Transverse colon (tissue), 4 donors: ENCODE results near the gene SESN1. TPM values are rescaled to one million over a fixed set of nuclear protein-coding genes. Genes with fewer than 3 reads are reported as not detected.

Source experiments
- DNase-seq: peaks from one replicate; pipeline ENCODE4 v3.0.0-alpha.2; 2019
- H3K27ac ChIP-seq, 4 donors: fragments of 200-600 bp; sonication (generic); 2 replicates each; pipeline ENCODE4 v1.5.1; 2016 to 2018; ENCODE audit warnings: inconsistent platforms in 4 of 4
- H3K27me3 ChIP-seq: fragments of 200-600 bp; sonication (generic); 2 replicates; pipeline ENCODE4 v1.5.1; 2017; ENCODE audit warnings: inconsistent platforms
- H3K36me3 ChIP-seq, 4 donors: fragments of 200-600 bp; sonication (generic); 2 replicates each; pipeline ENCODE4 v1.5.1; 2017 to 2019; ENCODE audit warnings: inconsistent platforms in 4 of 4
- H3K4me1 ChIP-seq, 4 donors: fragments of 200-600 bp; sonication (generic); 2 replicates each; pipeline ENCODE4 v1.5.1; 2017 to 2020; ENCODE audit warnings: inconsistent platforms in 4 of 4
- H3K4me3 ChIP-seq, 4 donors: fragments of 200-600 bp; sonication (generic); 1 replicate in 1 of 4; 2 replicates in 3 of 4; pipeline versions ENCODE4 v1.5.1 to v1.6.1; 2017 to 2019; ENCODE audit warnings: inconsistent platforms in 4 of 4
- H3K9me3 ChIP-seq, 2 donors: fragments of 200-600 bp; sonication (generic); 2 replicates each; pipeline ENCODE4 v1.5.1; 2017 to 2019; ENCODE audit warnings: inconsistent platforms in 2 of 2
- EP300 ChIP-seq: sonication (generic); formaldehyde crosslinking; IDR thresholded peaks from one replicate; pipeline ENCODE4 v1.6.1; 2017; ENCODE audit warnings: antibody characterized with exemption, low read depth
- POLR2A ChIP-seq: fragments of 450-650 bp; IDR thresholded peaks from one replicate; pipeline ENCODE4 v1.6.1; 2016; ENCODE audit warnings: antibody characterized with exemption, mild to moderate bottlenecking, moderate library complexity
- POLR2AphosphoS5 ChIP-seq, 3 donors: sonication (generic); formaldehyde crosslinking; IDR thresholded peaks; one replicate each; pipeline ENCODE4 v1.6.1; 2016; ENCODE audit warnings: antibody characterized with exemption in 3 of 3
- WGBS, 2 donors: methylation state at CpG; one replicate each; pipeline ENCODE4 v1.1.5; 2018; ENCODE audit warnings: low coverage in 1 of 2; 5-methylcytosine and 5-hydroxymethylcytosine counted together
- in situ Hi-C, 4 donors: fragments of 200-750 bp; cut with MboI; loops; one replicate each; pipeline versions ENCODE4 v1.15.0 to v1.15.1; 2017; ENCODE audit warnings: low sequenced_read_pairs in 3 of 4, low pct_ligation_motif_present in 1 of 4, low pct_unique_long_range_greater_than_20kb in 1 of 4
- intact Hi-C: fragments of 100-400 bp; cut with DNase I; formaldehyde crosslinking; loops from one replicate; pipeline ENCODE4 v1.15.1; 2023; ENCODE audit warnings: low total_unique reads
- total RNA-seq, 4 donors: library from RNA; depleted of rRNA; stranded (reverse); fragments of >200 nt; gene quantifications; one replicate each; pipeline ENCODE4 v1.1.0, GENCODE V29; 2016
- TF ChIP-seq, protein P1 (sequence below), 5 experiments: fragments of 200-600 bp in 3 of 5; fragments of 450-650 bp in 2 of 5; sonication (generic) in 3 of 5; IDR thresholded peaks; 1 replicate in 2 of 5; 2 replicates in 3 of 5; pipeline ENCODE4 v1.5.1; 2016 to 2017; ENCODE audit warnings: antibody characterized with exemption in 5 of 5, inconsistent platforms in 3 of 5, mild to moderate bottlenecking in 2 of 5, moderate library complexity in 1 of 5

Gene SESN1
- total RNA-seq, 4 donors from 2014 or later = 43.1 to 73.4 (median 48.7) TPM

DNA sequence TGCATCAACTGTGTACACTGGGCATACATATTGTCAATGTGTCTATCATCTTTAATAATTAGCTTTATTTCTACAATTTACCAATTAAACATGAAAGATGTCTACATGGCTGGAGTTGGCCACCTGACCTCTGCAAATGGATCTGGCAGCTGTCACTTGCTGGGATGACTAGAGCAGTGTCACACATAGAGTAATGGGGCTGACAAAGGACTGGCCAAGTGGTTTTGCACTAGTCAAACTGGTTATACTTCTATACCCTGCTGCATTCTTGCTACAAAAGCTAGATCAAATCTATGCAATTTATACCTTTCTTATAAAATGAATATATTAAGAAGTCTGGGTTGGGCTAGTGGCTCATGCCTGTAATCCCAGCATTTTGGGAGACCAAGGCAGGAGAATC is 99.3 kb downstream of the SESN1 start:
- in situ Hi-C loops (no loop called here), intact Hi-C loops (no loop called here)
- H3K27me3 ChIP-seq = no peaks in the 10 kb centered on the region
- no peaks in the 10 kb centered on the region for H3K9me3 ChIP-seq
- no peak overlapping the region for H3K4me3 ChIP-seq
- TF ChIP-seq, protein P1, sequence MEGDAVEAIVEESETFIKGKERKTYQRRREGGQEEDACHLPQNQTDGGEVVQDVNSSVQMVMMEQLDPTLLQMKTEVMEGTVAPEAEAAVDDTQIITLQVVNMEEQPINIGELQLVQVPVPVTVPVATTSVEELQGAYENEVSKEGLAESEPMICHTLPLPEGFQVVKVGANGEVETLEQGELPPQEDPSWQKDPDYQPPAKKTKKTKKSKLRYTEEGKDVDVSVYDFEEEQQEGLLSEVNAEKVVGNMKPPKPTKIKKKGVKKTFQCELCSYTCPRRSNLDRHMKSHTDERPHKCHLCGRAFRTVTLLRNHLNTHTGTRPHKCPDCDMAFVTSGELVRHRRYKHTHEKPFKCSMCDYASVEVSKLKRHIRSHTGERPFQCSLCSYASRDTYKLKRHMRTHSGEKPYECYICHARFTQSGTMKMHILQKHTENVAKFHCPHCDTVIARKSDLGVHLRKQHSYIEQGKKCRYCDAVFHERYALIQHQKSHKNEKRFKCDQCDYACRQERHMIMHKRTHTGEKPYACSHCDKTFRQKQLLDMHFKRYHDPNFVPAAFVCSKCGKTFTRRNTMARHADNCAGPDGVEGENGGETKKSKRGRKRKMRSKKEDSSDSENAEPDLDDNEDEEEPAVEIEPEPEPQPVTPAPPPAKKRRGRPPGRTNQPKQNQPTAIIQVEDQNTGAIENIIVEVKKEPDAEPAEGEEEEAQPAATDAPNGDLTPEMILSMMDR (IDR thresholded peaks at IDR 0.05) = no peak
- TF ChIP-seq POLR2A = no peak
- TF ChIP-seq EP300 = no peak
- no peak for TF ChIP-seq POLR2AphosphoS5 (IDR thresholded peaks at IDR 0.05)
- no peak overlapping the region for H3K27ac ChIP-seq
- no peak for DNase-seq
- H3K4me1 ChIP-seq = peaks cover 0 to 5% (median 2%) of the 10 kb centered on the region in 4 donors
- peaks cover 0 to 83% (median 30%) of the 10 kb centered on the region in 4 donors for H3K36me3 ChIP-seq

DNA sequence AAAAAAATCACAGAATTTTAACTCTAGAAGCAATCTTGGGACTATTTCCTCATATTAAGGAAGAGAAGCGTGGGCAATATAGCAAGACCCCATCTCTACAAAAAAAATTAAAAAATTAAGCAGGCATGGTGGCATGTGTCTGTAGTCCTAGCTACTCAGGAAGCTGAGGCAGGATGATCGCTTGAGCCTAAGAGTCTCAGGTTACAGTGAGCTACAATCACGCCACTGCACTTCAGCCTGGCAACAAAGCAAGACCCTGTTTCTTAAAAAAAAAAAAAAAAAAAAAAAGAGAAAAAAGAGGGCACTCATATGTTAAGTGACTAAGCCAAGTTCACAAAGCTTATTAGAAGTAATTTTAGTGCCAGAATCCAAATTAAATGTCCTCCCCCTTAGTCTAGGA is 100.8 kb downstream of the SESN1 start:
- no peak overlapping the region for H3K4me3 ChIP-seq
- WGBS, 2 donors = 91 to 96% methylated on average over 3 of the region's 3 CpGs
- peaks cover 0 to 80% (median 28%) of the 10 kb centered on the region in 4 donors for H3K36me3 ChIP-seq
- H3K9me3 ChIP-seq = no peaks in the 10 kb centered on the region
- peaks cover 0 to 11% (median 5%) of the 10 kb centered on the region in 4 donors for H3K4me1 ChIP-seq
- intact Hi-C loops (no loop called here), in situ Hi-C loops (no loop called here)
- DNase-seq = no peak
- H3K27ac ChIP-seq = no peak overlapping the region
- TF ChIP-seq, protein P1 (IDR thresholded peaks at IDR 0.05) = no peak
- no peak for TF ChIP-seq POLR2A
- no peak for TF ChIP-seq POLR2AphosphoS5 (IDR thresholded peaks at IDR 0.05)
- TF ChIP-seq EP300 = no peak
- no peaks in the 10 kb centered on the region for H3K27me3 ChIP-seq

DNA sequence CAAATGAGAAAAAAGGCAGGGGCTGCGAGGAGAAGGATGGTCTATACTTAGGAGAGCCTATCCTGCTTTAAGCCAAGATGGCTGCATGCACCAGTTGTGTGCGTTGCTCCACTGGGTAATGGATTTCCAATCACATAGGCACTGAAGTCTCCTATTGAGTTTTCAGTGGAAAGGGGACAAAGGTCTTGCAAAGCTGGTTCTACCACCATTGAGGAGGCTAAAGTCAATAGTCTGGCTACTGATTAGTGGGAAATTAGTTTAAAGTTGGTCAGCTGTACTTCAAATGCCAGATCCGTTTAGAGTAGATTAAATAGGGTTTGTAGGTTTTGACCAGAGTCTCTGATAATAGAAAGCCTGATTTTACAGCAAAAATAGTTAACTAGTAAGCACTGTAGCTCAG is 104.9 kb downstream of the SESN1 start:
- Histone ChIP-seq H3K4me3 (no peak overlapping the region), H3K9me3 (no peaks in the 10 kb centered on the region), H3K27ac (peak overlapping the region in 2 of 4 donors; percentile 6 to 23), H3K27me3 (no peaks in the 10 kb centered on the region), H3K4me1 (peaks cover 0 to 11% (median 5%) of the 10 kb centered on the region in 4 donors), H3K36me3 (peaks cover 0 to 76% (median 27%) of the 10 kb centered on the region in 4 donors)
- TF ChIP-seq, protein P1 (IDR thresholded peaks at IDR 0.05) = no peak
- TF ChIP-seq EP300 = no peak
- no peak for TF ChIP-seq POLR2A
- TF ChIP-seq POLR2AphosphoS5 (IDR thresholded peaks at IDR 0.05) = peak in 2 of 3 donors; percentile 29 to 37
- intact Hi-C loops = no loop called here
- in situ Hi-C loops = no loop called here
- peak; percentile 41 for DNase-seq
- 66 to 81% methylated on average over 3 of the region's 3 CpGs for WGBS, 2 donors

DNA sequence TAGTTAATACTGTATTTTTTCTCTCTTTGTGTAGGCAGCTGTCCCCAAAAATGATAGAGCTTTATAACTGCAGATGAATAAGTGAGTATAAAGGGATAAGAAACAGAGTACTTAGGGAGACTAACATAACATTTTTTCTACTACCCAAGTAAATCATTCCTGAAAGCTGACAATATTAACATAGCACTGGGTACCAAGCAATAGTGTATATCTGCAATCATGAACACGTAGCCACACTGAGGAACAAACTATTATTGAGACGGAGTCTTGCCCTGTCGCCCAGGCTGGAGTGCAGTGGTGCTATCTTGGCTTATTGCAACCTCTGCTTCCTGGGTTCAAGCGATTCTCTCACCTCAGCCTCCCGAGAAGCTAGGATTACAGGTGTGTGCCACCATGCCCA is 105.9 kb downstream of the SESN1 start:
- intact Hi-C loops (no loop called here), in situ Hi-C loops (no loop called here)
- no peaks in the 10 kb centered on the region for H3K9me3 ChIP-seq
- DNase-seq = no peak
- H3K4me1 ChIP-seq = peaks cover 0 to 11% (median 5%) of the 10 kb centered on the region in 4 donors
- H3K27ac ChIP-seq = no peak overlapping the region
- H3K4me3 ChIP-seq = no peak overlapping the region
- H3K36me3 ChIP-seq = peaks cover 0 to 68% (median 24%) of the 10 kb centered on the region in 4 donors
- H3K27me3 ChIP-seq = no peaks in the 10 kb centered on the region
- TF ChIP-seq EP300 = no peak
- 93% methylated on average over 5 of the region's 5 CpGs; no CpG with 5 or more reads in 1 of the 2 donors for WGBS, 2 donors

DNA sequence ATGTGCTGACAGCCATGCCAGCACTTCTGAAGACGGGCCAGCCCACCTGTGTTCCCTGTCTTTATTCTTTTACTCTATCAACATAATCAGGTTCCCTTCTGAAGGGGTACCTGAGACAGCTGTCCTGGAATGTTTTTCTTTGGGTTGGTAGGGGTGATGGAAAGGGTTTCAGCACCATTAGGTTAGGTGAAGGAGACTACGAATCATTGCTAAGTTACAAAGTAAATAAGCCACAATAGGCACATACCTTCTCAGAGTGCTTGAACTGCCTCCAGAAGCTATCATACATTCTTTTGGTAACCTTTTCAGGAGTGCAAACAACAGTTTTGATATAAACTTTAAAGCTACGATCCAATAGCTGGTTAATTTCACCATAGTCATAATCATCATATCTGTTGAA is 106.3 kb downstream of the SESN1 start:
- intact Hi-C loops (no loop called here), in situ Hi-C loops (no loop called here)
- peaks cover 0 to 64% (median 22%) of the 10 kb centered on the region in 4 donors for H3K36me3 ChIP-seq
- H3K9me3 ChIP-seq = no peaks in the 10 kb centered on the region
- DNase-seq = no peak
- no peaks in the 10 kb centered on the region for H3K27me3 ChIP-seq
- H3K4me3 ChIP-seq = no peak overlapping the region
- 70 to 74% methylated on average over 2 to 3 of the region's 3 CpGs for WGBS, 2 donors
- TF ChIP-seq EP300 = no peak
- no peak for TF ChIP-seq POLR2A
- no peak for TF ChIP-seq POLR2AphosphoS5 (IDR thresholded peaks at IDR 0.05)
- TF ChIP-seq, protein P1 (IDR thresholded peaks at IDR 0.05) = no peak
- peaks cover 0 to 11% (median 5%) of the 10 kb centered on the region in 4 donors for H3K4me1 ChIP-seq
- H3K27ac ChIP-seq = no peak overlapping the region
